ENCODE measurements around the gene XPNPEP2. TPM values are rescaled to one million over a fixed set of nuclear protein-coding genes. Genes with fewer than 3 reads are reported as not detected.

XPNPEP2 gene, protein sequence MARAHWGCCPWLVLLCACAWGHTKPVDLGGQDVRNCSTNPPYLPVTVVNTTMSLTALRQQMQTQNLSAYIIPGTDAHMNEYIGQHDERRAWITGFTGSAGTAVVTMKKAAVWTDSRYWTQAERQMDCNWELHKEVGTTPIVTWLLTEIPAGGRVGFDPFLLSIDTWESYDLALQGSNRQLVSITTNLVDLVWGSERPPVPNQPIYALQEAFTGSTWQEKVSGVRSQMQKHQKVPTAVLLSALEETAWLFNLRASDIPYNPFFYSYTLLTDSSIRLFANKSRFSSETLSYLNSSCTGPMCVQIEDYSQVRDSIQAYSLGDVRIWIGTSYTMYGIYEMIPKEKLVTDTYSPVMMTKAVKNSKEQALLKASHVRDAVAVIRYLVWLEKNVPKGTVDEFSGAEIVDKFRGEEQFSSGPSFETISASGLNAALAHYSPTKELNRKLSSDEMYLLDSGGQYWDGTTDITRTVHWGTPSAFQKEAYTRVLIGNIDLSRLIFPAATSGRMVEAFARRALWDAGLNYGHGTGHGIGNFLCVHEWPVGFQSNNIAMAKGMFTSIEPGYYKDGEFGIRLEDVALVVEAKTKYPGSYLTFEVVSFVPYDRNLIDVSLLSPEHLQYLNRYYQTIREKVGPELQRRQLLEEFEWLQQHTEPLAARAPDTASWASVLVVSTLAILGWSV
- 0.43 and 5.1 TPM in 2 replicates for total RNA-seq

GRCh38 chrX:129738466-129739308, at the start of gene XPNPEP2:
Gene XPNPEP2, plus strand, starts transcription at chrX:129738979. Its CDS starts 235 bp downstream, at chrX:129739214.

DNA sequence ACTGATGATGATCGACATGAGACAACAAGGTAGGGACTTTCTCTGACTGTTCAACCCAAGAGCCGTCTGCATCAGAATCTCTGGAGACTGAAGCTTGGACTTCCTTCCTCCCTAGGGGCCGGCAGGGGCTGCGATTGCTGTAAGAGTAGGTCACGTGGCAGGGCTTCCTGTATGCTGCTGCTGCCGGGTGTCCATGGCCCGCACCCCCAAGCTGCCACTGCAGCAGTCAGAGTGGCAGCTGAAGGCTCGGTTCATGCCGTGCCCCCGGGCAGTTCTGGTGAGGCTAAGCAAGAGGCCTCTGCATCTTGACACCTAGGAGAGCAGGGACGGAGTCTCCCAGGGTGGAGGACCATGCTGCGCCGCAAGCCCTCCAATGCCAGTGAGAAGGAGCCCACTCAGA, 41.0 kb downstream of the XPNPEP2 start, which contains the start of gene SASH3:
Gene SASH3 (plus strand): TSS at position 203 of the 400 bp plus-strand sequence. CDS start 149 bp downstream, at position 352.

Small RNA genes within 50 kb of the gene (small RNA-seq; reads per million reads assigned to genes)
- not detected for gene RF00017

Other genes starting within 250 kb of the XPNPEP2 start
- 48.7 and 92.3 TPM in 2 replicates for gene SMARCA1, start 215.5 kb upstream of the XPNPEP2 start, total RNA-seq
- gene OCRL, start 198.7 kb upstream of the XPNPEP2 start, total RNA-seq: 14.5 and 16.3 TPM in 2 replicates
- gene APLN, start 84.0 kb upstream of the XPNPEP2 start, total RNA-seq: 0.11 TPM in 1 of 2 replicates, not detected in the other
- gene SASH3, start 41.0 kb downstream of the XPNPEP2 start, total RNA-seq: not detected in 2 replicates
- gene ZDHHC9, start 104.9 kb downstream of the XPNPEP2 start, total RNA-seq: 20.4 and 34.1 TPM in 2 replicates
- 14.0 and 21.6 TPM in 2 replicates for gene UTP14A, start 167.2 kb downstream of the XPNPEP2 start, total RNA-seq
- 0.65 and 4.7 TPM in 2 replicates for gene BCORL1, start 243.7 kb downstream of the XPNPEP2 start, total RNA-seq

Data from placental epithelial cell (primary cell).